Measurements from ENCODE around the gene RGS16. TPM values are rescaled to one million over a fixed set of nuclear protein-coding genes. Genes with fewer than 3 reads are reported as not detected.

RGS16 gene
- total and polyA plus RNA-seq, 9 of the 15 experiments (the other 6 are each of a cell fraction or from before 2014, with no cell fraction given) = 0.07 to 0.55 (median 0.36) TPM

DNA sequence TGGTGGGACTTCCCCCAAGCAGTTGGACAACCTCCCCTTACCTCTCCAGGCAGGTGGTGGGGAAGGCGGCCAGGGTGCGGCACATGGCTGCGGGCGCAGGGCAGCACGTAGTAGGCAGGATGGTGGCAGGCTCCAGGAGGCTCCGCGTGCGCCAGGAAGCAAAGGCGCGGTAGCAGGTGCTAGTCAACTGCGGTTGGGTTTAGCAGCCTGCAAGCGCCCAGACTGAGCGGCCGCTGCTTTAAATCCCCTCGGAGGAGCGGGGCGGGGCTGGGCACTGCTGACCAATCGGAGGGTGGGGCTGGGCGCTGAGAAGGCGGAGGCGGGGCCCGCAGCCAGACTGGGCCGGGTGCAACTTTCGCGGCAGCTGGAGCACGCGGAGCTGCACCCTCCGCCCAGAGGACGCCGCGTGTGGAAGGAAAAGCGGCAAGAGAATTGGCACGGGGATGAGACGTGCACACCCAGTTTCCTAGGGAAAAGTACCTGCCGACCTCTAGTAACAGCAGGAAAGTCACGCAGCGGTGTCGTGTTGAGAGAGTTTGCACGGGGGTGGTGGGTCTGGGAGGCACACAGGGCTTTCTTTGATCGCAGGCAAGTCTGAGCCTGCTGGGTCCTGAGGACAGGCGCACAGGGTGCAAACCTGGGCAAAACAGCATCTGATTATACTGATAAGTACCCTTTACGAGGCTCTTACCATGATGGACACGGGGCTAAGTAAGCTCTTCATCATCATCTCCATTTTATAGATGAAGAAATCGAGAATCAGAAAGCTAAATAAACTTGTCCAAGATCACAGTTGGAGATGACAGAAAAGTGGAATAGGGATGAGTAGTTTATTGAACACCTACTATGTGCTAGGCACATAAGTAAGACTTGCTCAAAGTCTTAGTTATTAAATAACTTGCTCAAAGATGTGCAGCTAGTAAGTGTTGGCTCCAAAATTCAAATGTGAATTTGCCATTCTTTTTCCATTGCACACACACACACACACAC, at the start of gene RGS16 (continued):
- TF ChIP-seq, protein P1, sequence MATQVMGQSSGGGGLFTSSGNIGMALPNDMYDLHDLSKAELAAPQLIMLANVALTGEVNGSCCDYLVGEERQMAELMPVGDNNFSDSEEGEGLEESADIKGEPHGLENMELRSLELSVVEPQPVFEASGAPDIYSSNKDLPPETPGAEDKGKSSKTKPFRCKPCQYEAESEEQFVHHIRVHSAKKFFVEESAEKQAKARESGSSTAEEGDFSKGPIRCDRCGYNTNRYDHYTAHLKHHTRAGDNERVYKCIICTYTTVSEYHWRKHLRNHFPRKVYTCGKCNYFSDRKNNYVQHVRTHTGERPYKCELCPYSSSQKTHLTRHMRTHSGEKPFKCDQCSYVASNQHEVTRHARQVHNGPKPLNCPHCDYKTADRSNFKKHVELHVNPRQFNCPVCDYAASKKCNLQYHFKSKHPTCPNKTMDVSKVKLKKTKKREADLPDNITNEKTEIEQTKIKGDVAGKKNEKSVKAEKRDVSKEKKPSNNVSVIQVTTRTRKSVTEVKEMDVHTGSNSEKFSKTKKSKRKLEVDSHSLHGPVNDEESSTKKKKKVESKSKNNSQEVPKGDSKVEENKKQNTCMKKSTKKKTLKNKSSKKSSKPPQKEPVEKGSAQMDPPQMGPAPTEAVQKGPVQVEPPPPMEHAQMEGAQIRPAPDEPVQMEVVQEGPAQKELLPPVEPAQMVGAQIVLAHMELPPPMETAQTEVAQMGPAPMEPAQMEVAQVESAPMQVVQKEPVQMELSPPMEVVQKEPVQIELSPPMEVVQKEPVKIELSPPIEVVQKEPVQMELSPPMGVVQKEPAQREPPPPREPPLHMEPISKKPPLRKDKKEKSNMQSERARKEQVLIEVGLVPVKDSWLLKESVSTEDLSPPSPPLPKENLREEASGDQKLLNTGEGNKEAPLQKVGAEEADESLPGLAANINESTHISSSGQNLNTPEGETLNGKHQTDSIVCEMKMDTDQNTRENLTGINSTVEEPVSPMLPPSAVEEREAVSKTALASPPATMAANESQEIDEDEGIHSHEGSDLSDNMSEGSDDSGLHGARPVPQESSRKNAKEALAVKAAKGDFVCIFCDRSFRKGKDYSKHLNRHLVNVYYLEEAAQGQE (IDR thresholded peaks at IDR 0.05; ENCODE audit: borderline replicate concordance) = peak; percentile 79
- TF ChIP-seq, protein P1 (CRISPR knock-in tag; IDR thresholded peaks at IDR 0.05; ENCODE audit: low read depth) = no peak
- TF ChIP-seq ZNF263 (CRISPR knock-in tag; IDR thresholded peaks at IDR 0.05; ENCODE audit: borderline replicate concordance) (peak; percentile 77; the same call in 1 of the 2 replicates), GATA2 (CRISPR knock-in tag; IDR thresholded peaks at IDR 0.05) (no peak), SRF (CRISPR knock-in tag; IDR thresholded peaks at IDR 0.05) (peak in 1 of 2 experiments; percentile 67; a peak in 1 of 4 replicates), HMG20B (CRISPR knock-in tag; IDR thresholded peaks at IDR 0.05) (no peak), MCM2 (IDR thresholded peaks at IDR 0.05; ENCODE audit: low read depth) (no peak), ZNF707 (CRISPR knock-in tag; conservative IDR thresholded peaks at IDR 0.05) (no peak), BDP1 (IDR thresholded peaks at IDR 0.05; ENCODE audit: insufficient read depth, insufficient read length) (no peak), ZNF551 (CRISPR knock-in tag; IDR thresholded peaks at IDR 0.05) (no peak), RHOXF2B (CRISPR knock-in tag; conservative IDR thresholded peaks at IDR 0.05) (no peak), POLR2AphosphoS5 (IDR thresholded peaks at IDR 0.05; ENCODE audit: control insufficient read depth, insufficient read depth, low read depth, low read length) (no peak), NUFIP1 (IDR thresholded peaks at IDR 0.05; ENCODE audit: partially characterized antibody) (no peak), CBFA2T3 (IDR thresholded peaks at IDR 0.05) (no peak), KAT8 (IDR thresholded peaks at IDR 0.05; ENCODE audit: low read depth) (no peak)
- TF ChIP-seq, protein P2, sequence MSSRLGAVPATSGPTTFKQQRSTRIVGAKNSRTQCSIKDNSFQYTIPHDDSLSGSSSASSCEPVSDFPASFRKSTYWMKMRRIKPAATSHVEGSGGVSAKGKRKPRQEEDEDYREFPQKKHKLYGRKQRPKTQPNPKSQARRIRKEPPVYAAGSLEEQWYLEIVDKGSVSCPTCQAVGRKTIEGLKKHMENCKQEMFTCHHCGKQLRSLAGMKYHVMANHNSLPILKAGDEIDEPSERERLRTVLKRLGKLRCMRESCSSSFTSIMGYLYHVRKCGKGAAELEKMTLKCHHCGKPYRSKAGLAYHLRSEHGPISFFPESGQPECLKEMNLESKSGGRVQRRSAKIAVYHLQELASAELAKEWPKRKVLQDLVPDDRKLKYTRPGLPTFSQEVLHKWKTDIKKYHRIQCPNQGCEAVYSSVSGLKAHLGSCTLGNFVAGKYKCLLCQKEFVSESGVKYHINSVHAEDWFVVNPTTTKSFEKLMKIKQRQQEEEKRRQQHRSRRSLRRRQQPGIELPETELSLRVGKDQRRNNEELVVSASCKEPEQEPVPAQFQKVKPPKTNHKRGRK (tag; IDR thresholded peaks at IDR 0.05) = no peak
- TF ChIP-seq, protein P3, sequence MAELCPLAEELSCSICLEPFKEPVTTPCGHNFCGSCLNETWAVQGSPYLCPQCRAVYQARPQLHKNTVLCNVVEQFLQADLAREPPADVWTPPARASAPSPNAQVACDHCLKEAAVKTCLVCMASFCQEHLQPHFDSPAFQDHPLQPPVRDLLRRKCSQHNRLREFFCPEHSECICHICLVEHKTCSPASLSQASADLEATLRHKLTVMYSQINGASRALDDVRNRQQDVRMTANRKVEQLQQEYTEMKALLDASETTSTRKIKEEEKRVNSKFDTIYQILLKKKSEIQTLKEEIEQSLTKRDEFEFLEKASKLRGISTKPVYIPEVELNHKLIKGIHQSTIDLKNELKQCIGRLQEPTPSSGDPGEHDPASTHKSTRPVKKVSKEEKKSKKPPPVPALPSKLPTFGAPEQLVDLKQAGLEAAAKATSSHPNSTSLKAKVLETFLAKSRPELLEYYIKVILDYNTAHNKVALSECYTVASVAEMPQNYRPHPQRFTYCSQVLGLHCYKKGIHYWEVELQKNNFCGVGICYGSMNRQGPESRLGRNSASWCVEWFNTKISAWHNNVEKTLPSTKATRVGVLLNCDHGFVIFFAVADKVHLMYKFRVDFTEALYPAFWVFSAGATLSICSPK (IDR thresholded peaks at IDR 0.05; ENCODE audit: borderline replicate concordance) = no peak

All from K562 (cell line).